Muscle layer of colon (tissue), 2 donors: ENCODE measurements around the gene MEIS2.

ENCODE experiments used
- H3K27ac ChIP-seq: one replicate; pipeline ENCODE4 v1.7.0; 2013; ENCODE audit warnings: low read depth, mild to moderate bottlenecking, low read length, moderate library complexity
- H3K27me3 ChIP-seq, 2 donors: one replicate each; pipeline ENCODE4 v1.7.0; 2013; ENCODE audit warnings: low read length in 2 of 2, mild to moderate bottlenecking in 2 of 2; ENCODE audit not compliant: insufficient read depth in 2 of 2, control insufficient read depth in 1 of 2
- H3K36me3 ChIP-seq: one replicate; pipeline ENCODE4 v1.7.0; 2013; ENCODE audit warnings: mild to moderate bottlenecking, low read length; ENCODE audit not compliant: insufficient read depth
- H3K4me1 ChIP-seq: one replicate; pipeline ENCODE4 v1.7.0; 2013; ENCODE audit warnings: mild to moderate bottlenecking, low read length; ENCODE audit not compliant: insufficient read depth
- H3K4me3 ChIP-seq, 2 donors: one replicate each; pipeline ENCODE4 v1.7.0; 2013; ENCODE audit warnings: low read length in 2 of 2, low read depth in 1 of 2, mild to moderate bottlenecking in 1 of 2, moderate library complexity in 1 of 2
- H3K9ac ChIP-seq: one replicate; pipeline ENCODE4 v1.7.0; 2013; ENCODE audit warnings: low read length
- H3K9me3 ChIP-seq: one replicate; pipeline ENCODE4 v1.7.0; 2013; ENCODE audit warnings: mild to moderate bottlenecking, low read length
- donor health status: abdominal sarcoma.
- donor health status: Adenocarcinoma of cecum.

MEIS2 gene

GRCh38 chr15:36841193-36841592 is 259.2 kb downstream of the MEIS2 start:
- peaks cover 9% of the 10 kb centered on the region for H3K4me1 ChIP-seq
- H3K9me3 ChIP-seq: no peaks in the 10 kb centered on the region

More at GRCh38 chr15:36841193-36841592, 259.2 kb downstream of the MEIS2 start:
- H3K9ac ChIP-seq: no peak overlapping the region
- no peak overlapping the region for H3K27ac ChIP-seq
- no peak overlapping the region for H3K4me3 ChIP-seq
- H3K36me3 ChIP-seq: no peaks in the 10 kb centered on the region
- H3K27me3 ChIP-seq: no peaks in the 10 kb centered on the region
